H9 (cell line): ENCODE measurements around the gene SLC16A10. TPM values are rescaled to one million over a fixed set of nuclear protein-coding genes. Genes with fewer than 3 reads are reported as not detected.

Experiments
- DNase-seq: peaks from one replicate; pipeline ENCODE4 v3.0.0-alpha.2; 2017
- H2AFZ ChIP-seq: one replicate; pipeline ENCODE4 v1.6.1; 2013; ENCODE audit warnings: mild to moderate bottlenecking, low read length, control low read depth, moderate library complexity
- H2AK5ac ChIP-seq: 2 replicates; pipeline ENCODE4 v1.6.1; 2013; ENCODE audit warnings: low read length, control low read depth, mixed read lengths; ENCODE audit not compliant: insufficient read length
- H2BK120ac ChIP-seq: one replicate; pipeline ENCODE4 v1.6.1; 2013; ENCODE audit warnings: low read depth, mild to moderate bottlenecking, low read length, control low read depth, inconsistent platforms; ENCODE audit not compliant: poor library complexity, severe bottlenecking
- H2BK12ac ChIP-seq: 2 replicates; pipeline ENCODE4 v1.6.1; 2013; ENCODE audit warnings: low read length, control low read depth, mixed read lengths, low read depth; ENCODE audit not compliant: insufficient read length
- H2BK15ac ChIP-seq: 2 replicates; pipeline ENCODE4 v1.6.1; 2013; ENCODE audit warnings: low read depth, low read length, control low read depth
- H2BK20ac ChIP-seq: one replicate; pipeline ENCODE4 v1.6.1; 2013; ENCODE audit warnings: low read depth, mild to moderate bottlenecking, low read length, control low read depth, inconsistent platforms; ENCODE audit not compliant: poor library complexity, severe bottlenecking
- H2BK5ac ChIP-seq: 2 replicates; pipeline ENCODE4 v1.6.1; 2013; ENCODE audit warnings: low read length, control low read depth, mixed read lengths; ENCODE audit not compliant: insufficient read length
- H3K14ac ChIP-seq: 2 replicates; pipeline ENCODE4 v1.6.1; 2013; ENCODE audit warnings: low read length, control low read depth; ENCODE audit not compliant: insufficient read depth
- H3K18ac ChIP-seq: 2 replicates; pipeline ENCODE4 v1.6.1; 2013; ENCODE audit warnings: low read depth, mild to moderate bottlenecking, mixed read lengths, low read length, control low read depth; ENCODE audit not compliant: insufficient read length
- H3K23ac ChIP-seq: 2 replicates; pipeline ENCODE4 v1.6.1; 2013; ENCODE audit warnings: low read length, control low read depth, mixed read lengths, low read depth; ENCODE audit not compliant: insufficient read length
- H3K23me2 ChIP-seq: 2 replicates; pipeline ENCODE4 v1.6.1; 2013; ENCODE audit warnings: low read depth, mild to moderate bottlenecking, mixed read lengths, low read length, control low read depth; ENCODE audit not compliant: insufficient read length, poor library complexity, severe bottlenecking
- H3K27ac ChIP-seq: 2 replicates; pipeline ENCODE4 v1.5.1; 2013; ENCODE audit warnings: low read length, control low read depth, mixed read lengths, low read depth; ENCODE audit not compliant: insufficient read length
- H3K27me3 ChIP-seq: 2 replicates; pipeline ENCODE4 v1.6.1; 2013; ENCODE audit warnings: low read length, control low read depth, inconsistent platforms; ENCODE audit not compliant: insufficient read depth
- H3K4ac ChIP-seq: 2 replicates; pipeline ENCODE4 v1.6.1; 2013; ENCODE audit warnings: low read depth, mild to moderate bottlenecking, control low read depth, inconsistent platforms, low read length, moderate library complexity
- H3K4me1 ChIP-seq: 2 replicates; pipeline ENCODE4 v1.6.1; 2013; ENCODE audit warnings: low read length, control low read depth, inconsistent platforms; ENCODE audit not compliant: insufficient read depth
- H3K4me2 ChIP-seq: 2 replicates; pipeline ENCODE4 v1.6.1; 2013; ENCODE audit warnings: low read length, control low read depth, mixed read lengths; ENCODE audit not compliant: insufficient read length, insufficient read depth
- H3K56ac ChIP-seq: 2 replicates; pipeline ENCODE4 v1.6.1; 2013; ENCODE audit warnings: low read depth, mild to moderate bottlenecking, mixed read lengths, low read length, control low read depth; ENCODE audit not compliant: insufficient read length
- H3K79me1 ChIP-seq: 2 replicates; pipeline ENCODE4 v1.6.1; 2013; ENCODE audit warnings: low read depth, mild to moderate bottlenecking, moderate library complexity, low read length, control low read depth, inconsistent platforms; ENCODE audit not compliant: insufficient read depth, poor library complexity, severe bottlenecking
- H3K79me2 ChIP-seq: 2 replicates; pipeline ENCODE4 v1.6.1; 2013; ENCODE audit warnings: low read length, control low read depth, inconsistent platforms; ENCODE audit not compliant: insufficient read depth
- H3K9ac ChIP-seq: 2 replicates; pipeline ENCODE4 v1.6.1; 2013; ENCODE audit warnings: low read length, control low read depth, mixed read lengths; ENCODE audit not compliant: insufficient read length; ENCODE audit errors: extremely low read depth
- H3K9me3 ChIP-seq: one replicate; pipeline ENCODE4 v1.6.1; 2013; ENCODE audit warnings: low read depth, low read length, inconsistent platforms; ENCODE audit not compliant: control insufficient read depth
- H3T11ph ChIP-seq: one replicate; pipeline ENCODE4 v1.6.1; 2013; ENCODE audit warnings: mild to moderate bottlenecking, low read length, control low read depth, inconsistent platforms
- H4K20me1 ChIP-seq: one replicate; pipeline ENCODE4 v1.6.1; 2013; ENCODE audit not compliant: control insufficient read depth, insufficient read length, insufficient read depth
- H4K5ac ChIP-seq: 2 replicates; pipeline ENCODE4 v1.6.1; 2013; ENCODE audit warnings: low read depth, mild to moderate bottlenecking, mixed read lengths, low read length, control low read depth; ENCODE audit not compliant: insufficient read length
- H4K8ac ChIP-seq: replicated peaks from 2 replicates; pipeline ENCODE4 v1.6.1; 2013; ENCODE audit warnings: low read length, control low read depth, mixed read lengths, low read depth; ENCODE audit not compliant: insufficient read length
- H4K91ac ChIP-seq: 2 replicates; pipeline ENCODE4 v1.6.1; 2013; ENCODE audit warnings: low read depth, mild to moderate bottlenecking, moderate library complexity, mixed read lengths, low read length, control low read depth; ENCODE audit not compliant: insufficient read length
- H3K27ac Mint-ChIP-seq, 3 experiments: 2 replicates in 2 of 3; 3 replicates in 1 of 3; pipeline ENCODE4 v1.8.0; 2020 to 2021; ENCODE audit warnings: mixed read lengths in 3 of 3, mild to moderate bottlenecking in 1 of 3, moderate library complexity in 1 of 3
- H3K27me3 Mint-ChIP-seq: 2 replicates; pipeline ENCODE4 v1.8.0; 2021; ENCODE audit warnings: low read depth, mild to moderate bottlenecking, moderate library complexity, mixed read lengths
- H3K36me3 Mint-ChIP-seq, 3 experiments: 2 replicates in 2 of 3; 3 replicates in 1 of 3; pipeline ENCODE4 v1.8.0; 2020 to 2021; ENCODE audit warnings: low read depth in 3 of 3, mixed read lengths in 3 of 3; ENCODE audit not compliant: insufficient read depth in 1 of 3
- H3K4me1 Mint-ChIP-seq, 2 experiments: 2 replicates each; pipeline ENCODE4 v1.8.0; 2020; ENCODE audit warnings: mixed read lengths in 2 of 2
- H3K4me3 Mint-ChIP-seq, 2 experiments: 2 replicates in 1 of 2; 3 replicates in 1 of 2; pipeline ENCODE4 v1.8.0; 2020 to 2021; ENCODE audit warnings: mild to moderate bottlenecking in 2 of 2, mixed read lengths in 2 of 2, moderate library complexity in 1 of 2
- H3K9me3 Mint-ChIP-seq, 2 experiments: 2 replicates in 1 of 2; 3 replicates in 1 of 2; pipeline ENCODE4 v1.8.0; 2020; ENCODE audit warnings: mild to moderate bottlenecking in 2 of 2, mixed read lengths in 2 of 2, moderate library complexity in 1 of 2
- WGBS: extraction: QIAGEN DNeasy Blood & Tissue Kit; methylation state at CpG from one replicate; pipeline ENCODE4 v1.1.7; 2013; ENCODE audit warnings: missing lambda C conversion rate, low lambda C conversion rate, mixed read lengths; ENCODE audit not compliant: insufficient read length; ENCODE audit errors: extremely low coverage; 5-methylcytosine and 5-hydroxymethylcytosine counted together
- total RNA-seq: library from RNA; stranded (reverse); gene quantifications from 2 replicates; pipeline ENCODE4 v1.2.1, GENCODE V29; 2021
- TF ChIP-seq, protein P1 (sequence below): fragments of 200-600 bp; sonication (generic); conservative IDR thresholded peaks from 3 replicates; pipeline ENCODE4 v1.8.0; 2021; ENCODE audit warnings: antibody characterized with exemption, mild to moderate bottlenecking

Gene SLC16A10
- total RNA-seq, 1 experiment from 2014 or later: 11.4 TPM

GRCh38 chr6:111263837-111264236 is 176.5 kb downstream of the SLC16A10 start:
- H4K20me1 ChIP-seq: no peaks in the 10 kb centered on the region
- no peak overlapping the region for H2BK20ac ChIP-seq
- no peak overlapping the region for H3T11ph ChIP-seq
- TF ChIP-seq, protein P1, sequence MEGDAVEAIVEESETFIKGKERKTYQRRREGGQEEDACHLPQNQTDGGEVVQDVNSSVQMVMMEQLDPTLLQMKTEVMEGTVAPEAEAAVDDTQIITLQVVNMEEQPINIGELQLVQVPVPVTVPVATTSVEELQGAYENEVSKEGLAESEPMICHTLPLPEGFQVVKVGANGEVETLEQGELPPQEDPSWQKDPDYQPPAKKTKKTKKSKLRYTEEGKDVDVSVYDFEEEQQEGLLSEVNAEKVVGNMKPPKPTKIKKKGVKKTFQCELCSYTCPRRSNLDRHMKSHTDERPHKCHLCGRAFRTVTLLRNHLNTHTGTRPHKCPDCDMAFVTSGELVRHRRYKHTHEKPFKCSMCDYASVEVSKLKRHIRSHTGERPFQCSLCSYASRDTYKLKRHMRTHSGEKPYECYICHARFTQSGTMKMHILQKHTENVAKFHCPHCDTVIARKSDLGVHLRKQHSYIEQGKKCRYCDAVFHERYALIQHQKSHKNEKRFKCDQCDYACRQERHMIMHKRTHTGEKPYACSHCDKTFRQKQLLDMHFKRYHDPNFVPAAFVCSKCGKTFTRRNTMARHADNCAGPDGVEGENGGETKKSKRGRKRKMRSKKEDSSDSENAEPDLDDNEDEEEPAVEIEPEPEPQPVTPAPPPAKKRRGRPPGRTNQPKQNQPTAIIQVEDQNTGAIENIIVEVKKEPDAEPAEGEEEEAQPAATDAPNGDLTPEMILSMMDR: no peak
- H3K4me1 Mint-ChIP-seq: peaks cover 3 to 6% of the 10 kb centered on the region in 2 experiments
- H4K91ac ChIP-seq: no peak overlapping the region
- no peaks in the 10 kb centered on the region for H3K27me3 ChIP-seq
- H2AK5ac ChIP-seq: no peak overlapping the region
- no peak overlapping the region for H2BK120ac ChIP-seq
- H3K56ac ChIP-seq: no peak overlapping the region
- H3K9me3 Mint-ChIP-seq: no peaks in the 10 kb centered on the region
- no peak overlapping the region for H3K14ac ChIP-seq
- H3K18ac ChIP-seq: no peak overlapping the region
- no peaks in the 10 kb centered on the region for H3K23me2 ChIP-seq
- no peak overlapping the region for H3K9ac ChIP-seq
- H3K23ac ChIP-seq: no peak overlapping the region
- no peak overlapping the region for H3K4me2 ChIP-seq
- no peaks in the 10 kb centered on the region for H3K9me3 ChIP-seq
- no peak overlapping the region for H2BK15ac ChIP-seq
- no peaks in the 10 kb centered on the region for H3K4me1 ChIP-seq
- no CpG with 5 or more reads among the region's 4 CpGs for WGBS
- no peak overlapping the region for H3K4me3 Mint-ChIP-seq
- H3K27ac Mint-ChIP-seq: no peak overlapping the region
- H2AFZ ChIP-seq: no peak overlapping the region
- H3K4ac ChIP-seq: no peak overlapping the region
- H2BK5ac ChIP-seq: no peak overlapping the region
- no peaks in the 10 kb centered on the region; the same call in none of the 2 replicates for H3K27me3 Mint-ChIP-seq
- no peaks in the 10 kb centered on the region for H3K79me2 ChIP-seq
- DNase-seq: no peak
- H2BK12ac ChIP-seq: no peak overlapping the region
- H4K8ac ChIP-seq: no peak overlapping the region
- H3K79me1 ChIP-seq: peaks cover 2% of the 10 kb centered on the region
- peaks cover 6 to 41% (median 38%) of the 10 kb centered on the region in 3 experiments; a peak in 6 of 7 replicates for H3K36me3 Mint-ChIP-seq
- H3K27ac ChIP-seq: no peak overlapping the region
- H4K5ac ChIP-seq: no peak overlapping the region
